GM18502 (cell line): ENCODE data around the gene TFB1M.
"Not testable (repeated sequence)": the region's sequence is repeated elsewhere in the genome, so short reads cannot be mapped to it uniquely, and the experiment has no call there.

Experiments
- ATAC-seq: cut with Tn5 transposase; IDR thresholded peaks from one replicate; pipeline ENCODE4 v1.9.1; 2021; ENCODE audit warnings: mild to moderate bottlenecking; ENCODE audit not compliant: unreplicated experiment, poor library complexity

TFB1M gene

GRCh38 chr6:155245193-155245592 lies 69.1 kb downstream of the TFB1M start:
- ATAC-seq, result no peak

- no peak for ATAC-seq
Observed at GRCh38 chr6:155244434-155244833, 69.8 kb downstream of the TFB1M start.

DNA sequence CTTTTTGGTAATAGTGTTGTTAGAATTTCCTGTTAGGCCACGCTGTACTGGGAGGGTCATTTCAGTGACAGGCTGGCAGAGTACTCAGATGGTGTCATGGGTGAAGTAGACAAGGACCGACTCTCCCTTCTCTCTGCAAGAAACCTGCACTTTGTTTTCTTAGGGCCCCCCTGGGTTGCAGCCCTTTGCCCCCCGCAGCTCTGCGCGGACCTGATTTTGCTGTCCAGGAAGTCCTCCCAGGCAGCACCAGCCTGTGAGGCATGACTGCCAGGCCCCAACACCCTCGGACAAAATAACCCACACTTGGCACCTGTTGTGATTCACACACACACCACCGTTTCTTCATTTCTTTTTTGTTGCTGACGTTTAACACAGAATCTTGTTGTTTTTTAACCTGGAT lies 72.3 kb downstream of the TFB1M start:
- ATAC-seq, result no peak

DNA sequence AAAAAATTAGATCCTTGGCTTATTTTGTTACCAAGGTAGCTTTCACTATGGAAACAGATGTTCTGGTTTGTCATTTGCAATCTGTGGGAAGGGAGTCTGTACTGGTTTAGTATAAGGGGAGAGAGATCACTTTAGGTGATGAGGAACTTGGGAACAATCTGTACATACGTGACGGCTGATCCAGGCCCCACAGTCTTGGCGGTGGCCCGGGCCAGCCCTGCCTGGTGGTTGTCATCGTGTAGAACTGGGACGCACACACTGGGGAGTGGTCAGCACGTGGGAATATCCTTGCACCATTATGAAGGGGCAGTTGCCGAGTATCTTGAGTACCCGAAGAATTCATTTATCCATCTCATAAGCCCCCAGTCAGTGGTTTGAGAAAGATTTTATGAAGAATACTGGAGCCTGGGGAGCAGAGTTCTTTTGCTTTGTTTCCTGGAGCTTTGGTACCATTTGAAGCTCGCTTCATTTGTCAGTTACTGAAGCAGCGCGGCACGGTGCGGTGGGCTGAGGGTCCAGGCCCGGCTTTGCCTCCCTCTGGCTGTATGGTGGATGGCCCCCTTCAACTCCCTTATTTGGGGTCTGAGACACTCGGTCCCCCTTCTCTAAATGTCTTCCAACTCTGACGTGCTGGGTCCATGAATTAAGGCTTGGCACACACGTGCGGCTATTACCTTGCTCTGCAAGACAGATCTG lies 73.2 kb downstream of the TFB1M start:
- no peak for ATAC-seq

DNA sequence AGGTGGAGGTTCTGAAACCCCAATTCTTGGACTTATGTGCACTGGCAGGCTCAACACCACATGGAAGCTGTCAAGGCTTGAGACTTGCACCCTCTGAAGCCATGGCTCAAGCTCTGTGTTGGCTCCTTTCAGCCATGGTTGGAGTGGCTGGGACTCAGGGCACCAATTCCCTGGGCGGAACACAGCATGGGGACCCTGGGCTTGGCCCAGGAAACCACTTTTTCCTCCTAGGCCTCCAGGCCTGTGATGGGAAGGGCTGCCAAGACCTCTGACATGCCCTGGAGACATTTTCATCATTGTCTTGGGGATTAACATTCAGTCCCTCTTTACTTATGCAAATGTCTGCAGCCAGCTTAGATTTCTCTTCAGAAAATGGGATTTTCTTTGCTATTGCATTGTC lies 76.7 kb downstream of the TFB1M start:
- no peak for ATAC-seq

DNA sequence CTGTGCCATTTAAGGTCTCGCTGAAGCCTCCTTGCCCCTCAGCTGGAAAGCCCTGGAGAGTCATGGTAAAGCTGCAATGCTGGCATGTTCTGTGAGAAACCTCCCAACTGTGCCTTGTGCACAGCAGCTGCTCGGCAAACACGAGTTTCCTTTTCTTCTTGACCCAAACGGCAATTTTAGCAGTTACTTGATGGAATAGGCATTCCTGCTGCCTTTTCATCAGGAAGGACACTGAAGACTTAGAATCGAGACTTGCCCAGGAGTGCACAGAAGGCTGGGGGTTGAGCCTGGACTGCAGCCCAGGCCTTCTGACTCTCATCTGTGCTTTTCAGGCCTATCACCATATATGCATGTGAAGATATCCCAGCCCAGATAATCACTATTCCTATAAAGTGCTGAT lies 79.2 kb downstream of the TFB1M start:
- ATAC-seq, result no peak

GRCh38 chr6:155234687-155235086 lies 79.6 kb downstream of the TFB1M start:
- ATAC-seq, result no peak

- no peak for ATAC-seq
Observed at GRCh38 chr6:155234167-155234566, 80.1 kb downstream of the TFB1M start.

- ATAC-seq, result no peak
Observed at GRCh38 chr6:155232848-155233247, 81.4 kb downstream of the TFB1M start.

DNA sequence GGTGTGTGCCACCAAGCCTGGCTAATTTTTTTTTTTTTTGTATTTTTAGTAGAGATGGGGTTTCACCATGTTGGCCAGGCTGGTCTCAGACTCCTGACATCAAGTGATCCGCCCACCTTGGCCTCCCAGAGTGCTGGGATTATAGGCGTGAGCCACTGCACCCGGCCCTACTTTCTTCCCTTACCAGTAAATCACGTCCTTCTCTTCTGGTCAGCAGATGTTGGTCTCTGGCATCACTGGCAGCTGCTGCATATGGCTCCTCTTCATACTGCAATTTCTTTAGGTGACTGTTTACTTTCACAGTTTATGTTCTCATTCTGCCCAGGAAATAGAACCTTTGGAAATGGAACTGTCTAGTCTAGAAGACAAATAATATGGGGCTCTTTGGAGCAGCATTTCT lies 83.3 kb downstream of the TFB1M start:
- not testable (repeated sequence) for ATAC-seq

DNA sequence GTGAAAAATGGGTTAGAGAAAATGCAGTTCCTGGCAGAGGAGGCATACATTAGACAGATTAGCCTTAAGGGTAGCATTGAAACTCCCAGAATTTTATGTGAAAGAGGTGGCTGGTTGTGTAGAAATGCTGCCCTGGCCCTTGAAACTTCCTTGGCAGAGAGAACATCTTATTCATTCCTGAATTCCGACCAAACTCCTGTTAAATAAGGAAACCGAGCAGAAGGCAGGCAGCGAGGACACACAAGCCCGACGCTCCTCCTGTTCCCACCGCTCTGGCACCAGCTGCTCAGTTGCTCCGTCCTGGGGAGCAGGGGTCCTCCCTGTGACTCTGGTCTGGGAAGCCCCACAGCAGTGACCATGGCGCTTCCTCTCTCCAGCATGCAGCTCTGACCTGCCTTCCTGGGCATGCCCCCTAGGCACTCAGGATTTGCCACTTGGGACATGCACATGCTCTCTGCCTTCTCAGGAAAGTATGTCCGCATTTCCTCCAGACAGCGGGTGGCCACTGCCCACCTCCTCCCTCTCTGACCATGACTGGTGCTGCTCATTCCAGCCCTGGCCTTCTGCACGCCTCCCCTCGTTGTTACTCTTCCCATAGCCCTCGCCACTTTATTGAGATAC lies 85.6 kb downstream of the TFB1M start:
- no peak for ATAC-seq

DNA sequence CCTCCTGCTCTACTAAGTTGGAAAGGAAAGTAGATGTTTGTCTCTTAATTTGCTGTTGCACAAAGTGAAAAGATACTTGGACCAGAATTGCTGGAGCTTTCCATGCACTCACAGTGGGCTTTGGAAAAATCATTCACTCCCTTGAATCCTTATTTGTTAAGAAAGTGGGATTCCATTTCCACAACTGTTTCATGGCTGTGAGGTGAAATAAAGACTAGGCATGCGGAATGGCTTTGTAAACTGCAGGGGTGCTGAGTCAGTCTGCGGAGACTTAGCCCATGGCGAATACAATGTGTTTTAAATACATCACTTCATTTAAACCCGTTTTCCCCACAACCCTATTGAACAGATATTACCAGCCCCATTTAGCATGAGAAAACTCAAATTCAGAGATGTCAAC lies 87.2 kb downstream of the TFB1M start:
- ATAC-seq, result no peak

GRCh38 chr6:155224618-155225017 lies 89.7 kb downstream of the TFB1M start:
- ATAC-seq, result no peak

GRCh38 chr6:155223646-155224451 lies 90.4 kb downstream of the TFB1M start:
- ATAC-seq, result peak; percentile 97

DNA sequence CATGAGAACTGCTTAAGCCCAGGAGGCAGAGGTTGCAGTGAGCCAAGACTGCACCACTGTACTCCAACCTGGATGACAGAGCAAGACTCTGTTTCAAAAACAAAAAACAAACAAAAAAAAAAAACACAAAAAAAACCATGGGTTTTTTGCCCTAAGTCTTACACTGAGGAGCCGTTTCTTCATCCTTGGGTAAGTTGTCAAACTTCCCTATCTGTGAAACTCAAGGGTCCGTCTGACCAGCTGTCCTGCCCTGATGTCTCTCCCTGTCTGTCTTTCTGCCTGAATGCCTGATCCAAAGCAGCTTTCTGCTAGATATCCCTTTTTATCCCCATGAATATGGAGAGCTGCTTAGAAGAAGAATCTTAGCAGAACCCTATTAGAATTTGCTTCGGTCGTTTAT lies 91.8 kb downstream of the TFB1M start:
- ATAC-seq, result no peak

GRCh38 chr6:155221086-155221485 lies 93.2 kb downstream of the TFB1M start:
- no peak for ATAC-seq

- ATAC-seq, result no peak
Observed at GRCh38 chr6:155219858-155220301, 94.4 kb downstream of the TFB1M start.

- ATAC-seq, result no peak
Observed at GRCh38 chr6:155219299-155219698, 95.0 kb downstream of the TFB1M start.

GRCh38 chr6:155218711-155219110 lies 95.6 kb downstream of the TFB1M start:
- not testable (repeated sequence) for ATAC-seq

GRCh38 chr6:155216312-155217046 lies 97.8 kb downstream of the TFB1M start:
- ATAC-seq, result no peak

- no peak for ATAC-seq
Observed at GRCh38 chr6:155215906-155216305, 98.4 kb downstream of the TFB1M start.
